OCI-LY3 (cell line): ENCODE data around the gene IGFBP7.
A peak's percentile ranks its signal among the peaks of the same experiment; 100 is the strongest.

Source experiments
- H2AFZ ChIP-seq: fragments of 200-600, 300-600 bp; shearing (Covaris generic); 2 replicates; pipeline ENCODE4 v1.6.0; 2014; ENCODE audit warnings: antibody characterized with exemption, low read depth, low read length
- H3K27ac ChIP-seq: fragments of 200-600, 300-600 bp; sonication (generic); 2 replicates; pipeline ENCODE4 v1.5.1; 2014; ENCODE audit warnings: mild to moderate bottlenecking, low read length, moderate library complexity, mixed read lengths
- H3K27me3 ChIP-seq: fragments of 200-600, 300-600 bp; sonication (generic); 2 replicates; pipeline ENCODE4 v1.6.1; 2014; ENCODE audit warnings: low read depth, low read length, mixed read lengths
- H3K36me3 ChIP-seq: fragments of 200-600, 300-600 bp; sonication (generic); replicated peaks from 2 replicates; pipeline ENCODE3; 2014; ENCODE audit warnings: low read depth, low read length, mixed read lengths
- H3K4me1 ChIP-seq: fragments of 300-600, 200-600 bp; sonication (generic); 2 replicates; pipeline ENCODE4 v1.6.1; 2014; ENCODE audit warnings: low read length, mixed read lengths
- H3K4me2 ChIP-seq: fragments of 200-600, 300-600 bp; sonication (generic); 2 replicates; pipeline ENCODE4 v1.6.1; 2014; ENCODE audit warnings: low read length, mixed read lengths
- H3K4me3 ChIP-seq: fragments of 300-600, 200-600 bp; sonication (generic); 2 replicates; pipeline ENCODE4 v1.5.1; 2014; ENCODE audit warnings: antibody characterized with exemption, mild to moderate bottlenecking, low read length, moderate library complexity
- H3K79me2 ChIP-seq: fragments of 300-600, 200-600 bp; shearing (Covaris generic); 2 replicates; pipeline ENCODE4 v1.6.1; 2014; ENCODE audit warnings: mild to moderate bottlenecking, low read length, mixed read lengths
- H3K9ac ChIP-seq: fragments of 300-600, 200-600 bp; shearing (Covaris generic); 2 replicates; pipeline ENCODE4 v1.6.0; 2014; ENCODE audit warnings: mild to moderate bottlenecking, low read length, moderate library complexity
- H3K9me3 ChIP-seq: fragments of 200-600, 300-600 bp; shearing (Covaris generic); 2 replicates; pipeline ENCODE4 v1.6.1; 2014; ENCODE audit warnings: low read length, mixed read lengths; ENCODE audit not compliant: insufficient read depth
- H4K20me1 ChIP-seq: fragments of 200-600, 300-600 bp; sonication (generic); 2 replicates; pipeline ENCODE4 v1.6.1; 2016; ENCODE audit warnings: low read length, mixed read lengths; ENCODE audit not compliant: insufficient read depth
- EZH2phosphoT487 ChIP-seq: fragments of 200-600 bp; shearing (Covaris generic); IDR thresholded peaks from 2 replicates; pipeline ENCODE4 v1.6.1; 2018; ENCODE audit warnings: antibody characterized with exemption, mixed run types, low read depth
- TF ChIP-seq, protein P1 (sequence below): fragments of 200-600, 300-600 bp; sonication (generic); IDR thresholded peaks from 2 replicates; pipeline ENCODE4 v1.5.1; 2014; ENCODE audit warnings: antibody characterized with exemption, low read length, low read depth

The IGFBP7 gene

GRCh38 chr4:57157596-57158137 lies 47.5 kb upstream of the IGFBP7 start:
- Histone ChIP-seq H2AFZ (no peak overlapping the region), H3K4me2 (no peak overlapping the region), H3K36me3 (no peaks in the 10 kb centered on the region), H4K20me1 (no peaks in the 10 kb centered on the region), H3K4me3 (no peak overlapping the region), H3K27ac (no peak overlapping the region), H3K4me1 (peaks cover 4% of the 10 kb centered on the region; the same call in 1 of the 2 replicates), H3K27me3 (peaks cover 14% of the 10 kb centered on the region; the same call in 1 of the 2 replicates), H3K79me2 (no peaks in the 10 kb centered on the region), H3K9me3 (no peaks in the 10 kb centered on the region), H3K9ac (no peak overlapping the region)
- TF ChIP-seq EZH2phosphoT487, result no peak
- TF ChIP-seq, protein P1, sequence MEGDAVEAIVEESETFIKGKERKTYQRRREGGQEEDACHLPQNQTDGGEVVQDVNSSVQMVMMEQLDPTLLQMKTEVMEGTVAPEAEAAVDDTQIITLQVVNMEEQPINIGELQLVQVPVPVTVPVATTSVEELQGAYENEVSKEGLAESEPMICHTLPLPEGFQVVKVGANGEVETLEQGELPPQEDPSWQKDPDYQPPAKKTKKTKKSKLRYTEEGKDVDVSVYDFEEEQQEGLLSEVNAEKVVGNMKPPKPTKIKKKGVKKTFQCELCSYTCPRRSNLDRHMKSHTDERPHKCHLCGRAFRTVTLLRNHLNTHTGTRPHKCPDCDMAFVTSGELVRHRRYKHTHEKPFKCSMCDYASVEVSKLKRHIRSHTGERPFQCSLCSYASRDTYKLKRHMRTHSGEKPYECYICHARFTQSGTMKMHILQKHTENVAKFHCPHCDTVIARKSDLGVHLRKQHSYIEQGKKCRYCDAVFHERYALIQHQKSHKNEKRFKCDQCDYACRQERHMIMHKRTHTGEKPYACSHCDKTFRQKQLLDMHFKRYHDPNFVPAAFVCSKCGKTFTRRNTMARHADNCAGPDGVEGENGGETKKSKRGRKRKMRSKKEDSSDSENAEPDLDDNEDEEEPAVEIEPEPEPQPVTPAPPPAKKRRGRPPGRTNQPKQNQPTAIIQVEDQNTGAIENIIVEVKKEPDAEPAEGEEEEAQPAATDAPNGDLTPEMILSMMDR, result no peak

- H3K4me1 ChIP-seq, result peaks cover 4% of the 10 kb centered on the region; the same call in 1 of the 2 replicates
- H3K9ac ChIP-seq, result no peak overlapping the region
- no peak overlapping the region for H2AFZ ChIP-seq
- no peaks in the 10 kb centered on the region for H4K20me1 ChIP-seq
- peaks cover 14% of the 10 kb centered on the region; the same call in 1 of the 2 replicates for H3K27me3 ChIP-seq
- H3K9me3 ChIP-seq, result no peaks in the 10 kb centered on the region
- no peak overlapping the region for H3K27ac ChIP-seq
- no peaks in the 10 kb centered on the region for H3K79me2 ChIP-seq
- H3K4me2 ChIP-seq, result no peak overlapping the region
- H3K36me3 ChIP-seq, result no peaks in the 10 kb centered on the region
- TF ChIP-seq, protein P1, result no peak
- TF ChIP-seq EZH2phosphoT487, result no peak
- H3K4me3 ChIP-seq, result no peak overlapping the region
These were observed 46.2 kb upstream of the IGFBP7 start for GRCh38 chr4:57156242-57156990.

GRCh38 chr4:57154926-57155325 lies 44.7 kb upstream of the IGFBP7 start:
- Histone ChIP-seq H3K9me3 (no peaks in the 10 kb centered on the region), H3K4me1 (peaks cover 4% of the 10 kb centered on the region; the same call in 1 of the 2 replicates), H3K27me3 (peaks cover 14% of the 10 kb centered on the region; the same call in 1 of the 2 replicates), H3K27ac (no peak overlapping the region), H3K9ac (no peak overlapping the region), H4K20me1 (no peaks in the 10 kb centered on the region), H3K4me2 (peak overlapping the region; percentile 53), H3K79me2 (no peaks in the 10 kb centered on the region), H3K4me3 (peak overlapping the region; percentile 6; the same call in 1 of the 2 replicates), H2AFZ (no peak overlapping the region), H3K36me3 (no peaks in the 10 kb centered on the region)
- no peak for TF ChIP-seq EZH2phosphoT487
- TF ChIP-seq, protein P1, result no peak

GRCh38 chr4:57154191-57154590 lies 44.0 kb upstream of the IGFBP7 start:
- no peaks in the 10 kb centered on the region for H3K79me2 ChIP-seq
- H3K4me3 ChIP-seq, result no peak overlapping the region
- peaks cover 4% of the 10 kb centered on the region; the same call in 1 of the 2 replicates for H3K4me1 ChIP-seq
- no peak overlapping the region for H3K4me2 ChIP-seq
- H3K9me3 ChIP-seq, result no peaks in the 10 kb centered on the region
- no peak overlapping the region for H3K9ac ChIP-seq
- no peak overlapping the region for H2AFZ ChIP-seq
- no peak overlapping the region for H3K27ac ChIP-seq
- H3K36me3 ChIP-seq, result no peaks in the 10 kb centered on the region
- H4K20me1 ChIP-seq, result no peaks in the 10 kb centered on the region
- TF ChIP-seq, protein P1, result no peak
- TF ChIP-seq EZH2phosphoT487, result no peak
- H3K27me3 ChIP-seq, result peaks cover 18% of the 10 kb centered on the region; the same call in 1 of the 2 replicates
